HUES6 (cell line): ENCODE data around the gene UBE3A.

ENCODE experiments used
- H3K27ac ChIP-seq: 2 replicates; pipeline ENCODE4 v1.7.0; 2013; ENCODE audit warnings: low read depth, mild to moderate bottlenecking, low read length, inconsistent platforms
- H3K27me3 ChIP-seq: 2 replicates; pipeline ENCODE4 v1.6.1; 2013; ENCODE audit warnings: low read length; ENCODE audit not compliant: control insufficient read depth, insufficient read depth
- H3K36me3 ChIP-seq: 2 replicates; pipeline ENCODE4 v1.6.1; 2013; ENCODE audit warnings: low read length; ENCODE audit not compliant: control insufficient read depth, insufficient read depth
- H3K4me1 ChIP-seq: 2 replicates; pipeline ENCODE4 v1.6.1; 2013; ENCODE audit warnings: low read length; ENCODE audit not compliant: control insufficient read depth, insufficient read depth
- H3K4me3 ChIP-seq: 2 replicates; pipeline ENCODE4 v1.5.1; 2013; ENCODE audit warnings: low read depth, low read length
- H3K9ac ChIP-seq: one replicate; pipeline ENCODE4 v1.6.1; 2013; ENCODE audit warnings: mild to moderate bottlenecking, low read length
- H3K9me3 ChIP-seq: 2 replicates; pipeline ENCODE4 v1.6.1; 2013; ENCODE audit warnings: low read depth, low read length; ENCODE audit not compliant: control insufficient read depth, insufficient read depth

UBE3A gene

GRCh38 chr15:25437777-25438600 lies 835 bp downstream of the UBE3A start:
- no peaks in the 10 kb centered on the region for H3K9me3 ChIP-seq
- H3K4me1 ChIP-seq: peaks cover 17% of the 10 kb centered on the region; the same call in 1 of the 2 replicates
- peak overlapping the region; percentile 87 for H3K4me3 ChIP-seq
- H3K9ac ChIP-seq: peak overlapping the region; percentile 99
- peak overlapping the region; percentile 96 for H3K27ac ChIP-seq
- no peaks in the 10 kb centered on the region for H3K27me3 ChIP-seq
- no peaks in the 10 kb centered on the region for H3K36me3 ChIP-seq

- no peaks in the 10 kb centered on the region for H3K27me3 ChIP-seq
- peak overlapping the region; percentile 87 for H3K4me3 ChIP-seq
- peaks cover 20% of the 10 kb centered on the region; the same call in 1 of the 2 replicates for H3K4me1 ChIP-seq
- no peak overlapping the region for H3K27ac ChIP-seq
- H3K9ac ChIP-seq: no peak overlapping the region
- H3K36me3 ChIP-seq: no peaks in the 10 kb centered on the region
- no peaks in the 10 kb centered on the region for H3K9me3 ChIP-seq
Measured at GRCh38 chr15:25436707-25437106, 2.1 kb downstream of the UBE3A start.

GRCh38 chr15:25435474-25436243 lies 3.2 kb downstream of the UBE3A start:
- H3K4me1 ChIP-seq: peaks cover 25% of the 10 kb centered on the region; the same call in 1 of the 2 replicates
- H3K27ac ChIP-seq: no peak overlapping the region
- H3K9me3 ChIP-seq: no peaks in the 10 kb centered on the region
- H3K4me3 ChIP-seq: 0 out of 2 replicates have a peak overlapping the region, but pooled peaks have one; percentile 87
- no peaks in the 10 kb centered on the region for H3K27me3 ChIP-seq
- no peaks in the 10 kb centered on the region for H3K36me3 ChIP-seq
- no peak overlapping the region for H3K9ac ChIP-seq

- H3K4me3 ChIP-seq: no peak overlapping the region
- peaks cover 26% of the 10 kb centered on the region; the same call in 1 of the 2 replicates for H3K4me1 ChIP-seq
- H3K9me3 ChIP-seq: no peaks in the 10 kb centered on the region
- no peak overlapping the region for H3K9ac ChIP-seq
- no peaks in the 10 kb centered on the region for H3K27me3 ChIP-seq
- no peak overlapping the region for H3K27ac ChIP-seq
- no peaks in the 10 kb centered on the region for H3K36me3 ChIP-seq
Measured at GRCh38 chr15:25433118-25433865, 5.5 kb downstream of the UBE3A start.

GRCh38 chr15:25431836-25432561 lies 6.8 kb downstream of the UBE3A start:
- no peaks in the 10 kb centered on the region for H3K27me3 ChIP-seq
- no peaks in the 10 kb centered on the region for H3K9me3 ChIP-seq
- H3K27ac ChIP-seq: no peak overlapping the region
- no peaks in the 10 kb centered on the region for H3K36me3 ChIP-seq
- H3K4me3 ChIP-seq: no peak overlapping the region
- H3K9ac ChIP-seq: no peak overlapping the region
- H3K4me1 ChIP-seq: peaks cover 23% of the 10 kb centered on the region; the same call in 1 of the 2 replicates

GRCh38 chr15:25427861-25428260 lies 11.0 kb downstream of the UBE3A start:
- peaks cover 9% of the 10 kb centered on the region; the same call in 1 of the 2 replicates for H3K4me1 ChIP-seq
- no peaks in the 10 kb centered on the region for H3K9me3 ChIP-seq
- no peaks in the 10 kb centered on the region for H3K36me3 ChIP-seq
- no peak overlapping the region for H3K4me3 ChIP-seq
- no peaks in the 10 kb centered on the region for H3K27me3 ChIP-seq
- no peak overlapping the region for H3K9ac ChIP-seq
- H3K27ac ChIP-seq: no peak overlapping the region

GRCh38 chr15:25426896-25427610 lies 11.8 kb downstream of the UBE3A start:
- H3K36me3 ChIP-seq: no peaks in the 10 kb centered on the region; the same call in 1 of the 2 replicates
- H3K4me1 ChIP-seq: peaks cover 6% of the 10 kb centered on the region; the same call in 1 of the 2 replicates
- H3K4me3 ChIP-seq: no peak overlapping the region
- H3K9ac ChIP-seq: no peak overlapping the region
- no peak overlapping the region for H3K27ac ChIP-seq
- H3K27me3 ChIP-seq: no peaks in the 10 kb centered on the region
- no peaks in the 10 kb centered on the region for H3K9me3 ChIP-seq

- H3K36me3 ChIP-seq: peaks cover 13% of the 10 kb centered on the region; the same call in 1 of the 2 replicates
- H3K9ac ChIP-seq: no peak overlapping the region
- no peak overlapping the region for H3K27ac ChIP-seq
- no peaks in the 10 kb centered on the region for H3K27me3 ChIP-seq
- no peak overlapping the region for H3K4me3 ChIP-seq
- no peaks in the 10 kb centered on the region; the same call in 1 of the 2 replicates for H3K9me3 ChIP-seq
- no peaks in the 10 kb centered on the region; the same call in 1 of the 2 replicates for H3K4me1 ChIP-seq
Measured at GRCh38 chr15:25424073-25424472, 14.8 kb downstream of the UBE3A start.

GRCh38 chr15:25422021-25422420 lies 16.8 kb downstream of the UBE3A start:
- Histone ChIP-seq H3K9me3 (no peaks in the 10 kb centered on the region; the same call in 1 of the 2 replicates), H3K4me1 (peaks cover 2% of the 10 kb centered on the region), H3K27ac (no peak overlapping the region), H3K27me3 (no peaks in the 10 kb centered on the region), H3K4me3 (no peak overlapping the region), H3K9ac (no peak overlapping the region), H3K36me3 (peaks cover 16% of the 10 kb centered on the region; the same call in 1 of the 2 replicates)
